Erythroblast (primary cell): ENCODE data around the gene HOXA2.

ENCODE experiments used
- DNase-seq, 2 experiments: peaks; one replicate each; lab custom pipeline; 2025; lab: John Stamatoyannopoulos, UW
- GATA1 ChIP-seq: IDR thresholded peaks from 2 replicates; pipeline ENCODE4 v1.6.1; 2011; ENCODE audit warnings: low read depth, mild to moderate bottlenecking, control low read depth, low read length, moderate library complexity
- POLR2A ChIP-seq: IDR thresholded peaks from 2 replicates; pipeline ENCODE4 v1.6.1; 2011; ENCODE audit warnings: mild to moderate bottlenecking, low read length

The HOXA2 gene

GRCh38 chr7:27091941-27092818 is 10.3 kb downstream of the HOXA2 start:
- no peak for DNase-seq
- no peak for TF ChIP-seq POLR2A
- no peak for TF ChIP-seq GATA1

GRCh38 chr7:27091105-27091504 is 11.4 kb downstream of the HOXA2 start:
- DNase-seq = no peak
- TF ChIP-seq GATA1 = no peak
- no peak for TF ChIP-seq POLR2A

GRCh38 chr7:27088002-27088922 is 14.2 kb downstream of the HOXA2 start:
- TF ChIP-seq POLR2A (no peak), GATA1 (no peak)
- no peak for DNase-seq

GRCh38 chr7:27083646-27084045 is 18.8 kb downstream of the HOXA2 start:
- TF ChIP-seq GATA1 (no peak), POLR2A (no peak)
- DNase-seq = no peak

- TF ChIP-seq GATA1 (no peak), POLR2A (no peak)
- DNase-seq = no peak
Observed at GRCh38 chr7:27082171-27082570, 20.3 kb downstream of the HOXA2 start.

GRCh38 chr7:27080844-27081436 is 21.5 kb downstream of the HOXA2 start:
- TF ChIP-seq POLR2A = no peak
- TF ChIP-seq GATA1 = no peak
- DNase-seq = peak; percentile 28 to 58

DNA sequence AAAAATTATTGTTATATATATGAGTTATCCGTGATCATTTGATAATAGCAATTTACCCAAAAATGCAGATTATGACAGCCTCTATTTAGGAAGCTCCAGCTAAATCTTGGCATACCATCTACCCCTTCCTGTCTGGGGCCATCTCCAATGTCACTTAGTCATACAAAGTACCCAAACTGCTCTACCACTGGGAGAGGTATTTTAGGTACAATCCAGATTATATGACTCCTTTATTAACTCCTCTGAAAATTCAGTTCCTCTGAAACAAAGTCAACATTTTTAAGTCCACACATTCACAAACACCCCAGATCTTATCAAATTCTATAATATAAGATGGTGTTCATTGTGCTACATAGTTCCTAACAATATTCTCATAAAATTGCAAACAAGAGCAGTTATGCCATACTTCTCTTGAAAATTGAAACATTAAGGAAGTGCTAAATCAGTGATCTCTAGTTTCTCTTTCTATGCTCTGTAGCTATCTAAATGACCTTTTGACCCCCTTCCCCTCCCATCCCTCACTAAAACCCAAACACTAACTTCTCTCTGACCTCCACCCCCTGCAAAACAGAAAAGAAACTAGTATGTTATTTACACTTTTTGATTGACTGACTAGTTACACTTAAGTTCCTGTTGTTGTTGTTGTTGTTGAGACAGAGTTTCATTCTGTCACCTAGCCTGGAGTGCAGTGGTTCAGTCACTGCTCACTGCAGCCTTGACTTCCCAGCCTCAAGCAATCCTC is 23.1 kb downstream of the HOXA2 start:
- TF ChIP-seq POLR2A (no peak), GATA1 (no peak)
- DNase-seq = no peak

DNA sequence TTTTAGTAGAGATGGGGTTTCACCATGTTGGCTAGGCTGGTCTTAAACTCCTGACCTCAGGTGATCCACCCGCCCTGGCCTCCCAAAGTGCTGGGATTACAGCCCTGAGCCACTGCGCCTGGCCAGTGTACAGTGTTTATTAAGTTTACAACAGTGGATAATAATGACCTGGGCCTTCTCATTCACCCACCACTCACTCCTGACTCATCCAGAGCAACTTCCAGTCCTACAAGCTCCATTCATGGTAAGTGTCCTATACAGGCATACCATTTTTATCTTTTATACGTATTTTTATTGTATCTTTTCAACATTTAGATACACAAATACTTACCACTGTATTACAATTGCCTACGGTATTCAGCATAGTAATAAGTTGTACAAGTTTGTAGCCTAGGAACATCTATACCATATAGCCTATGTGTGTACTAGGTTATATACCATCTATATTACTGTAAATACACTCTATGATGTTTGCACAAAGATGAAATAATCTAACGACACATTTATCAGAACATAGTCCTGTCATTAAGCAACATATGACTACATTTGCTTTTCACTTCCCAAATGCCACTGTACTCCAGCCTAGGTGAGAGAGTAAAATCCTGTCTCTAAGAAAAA is 23.8 kb downstream of the HOXA2 start:
- no peak for DNase-seq
- TF ChIP-seq POLR2A = no peak
- TF ChIP-seq GATA1 = no peak

DNA sequence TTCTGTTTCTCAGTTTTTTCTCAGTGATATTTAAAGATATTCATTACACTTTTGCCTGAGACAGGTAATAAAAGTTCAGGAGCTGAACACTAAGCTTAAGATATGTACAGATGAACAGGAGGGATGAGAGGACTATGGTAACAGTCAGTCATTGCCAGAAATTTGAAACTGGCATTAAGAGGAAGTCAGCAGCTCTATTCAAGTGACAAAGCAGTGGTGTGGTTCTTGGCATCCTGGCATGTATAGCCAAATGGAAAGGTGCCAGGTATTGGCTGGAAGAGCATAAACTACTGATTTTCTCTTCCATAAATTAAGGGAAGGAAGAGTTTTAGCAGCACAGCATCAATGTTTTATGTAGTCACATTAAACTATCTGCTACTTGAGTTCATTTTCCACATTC is 29.4 kb downstream of the HOXA2 start:
- DNase-seq = no peak
- TF ChIP-seq POLR2A (no peak), GATA1 (no peak)

DNA sequence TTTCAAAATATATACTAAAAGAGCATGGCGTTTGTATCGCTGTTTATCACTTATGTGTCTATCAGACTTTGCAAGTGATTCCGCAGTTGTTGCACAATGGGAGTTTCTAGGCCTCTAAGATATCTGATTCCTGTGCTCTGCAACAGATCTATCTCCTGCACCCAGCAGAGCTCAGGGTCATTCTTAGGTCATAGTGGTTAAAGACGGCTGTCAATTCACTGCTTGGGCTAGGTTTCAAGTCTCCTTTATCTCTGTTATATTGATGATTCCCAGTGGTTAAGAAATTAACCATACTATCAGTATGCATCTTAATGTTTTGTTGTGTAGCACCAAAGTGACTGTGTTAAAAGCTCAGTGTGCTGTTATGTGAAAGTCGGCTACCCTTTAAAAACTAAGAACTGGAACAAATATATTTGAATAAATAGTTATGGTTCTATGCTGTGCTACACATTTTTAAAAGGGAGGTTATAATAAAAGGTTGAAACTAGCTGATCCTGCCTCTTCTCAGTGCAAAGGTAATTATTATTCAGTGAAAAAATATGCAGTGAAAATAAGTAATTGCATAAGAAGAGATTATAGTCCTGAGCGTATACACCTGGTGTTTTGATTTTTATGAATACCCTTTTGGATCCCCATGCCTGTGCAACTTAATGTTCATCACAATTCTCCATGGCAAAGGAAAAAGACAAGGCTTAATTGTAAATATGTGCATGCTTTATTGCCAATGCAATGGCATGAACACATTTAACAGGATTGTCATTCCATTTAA is 30.7 kb downstream of the HOXA2 start:
- no peak for TF ChIP-seq GATA1
- TF ChIP-seq POLR2A = no peak

GRCh38 chr7:27068259-27068658 is 34.2 kb downstream of the HOXA2 start:
- no peak for TF ChIP-seq GATA1
- no peak for TF ChIP-seq POLR2A
- no peak for DNase-seq

More for the DNA sequence above, 30.7 kb downstream of the HOXA2 start:
- DNase-seq = peak; percentile 46 to 81

DNA sequence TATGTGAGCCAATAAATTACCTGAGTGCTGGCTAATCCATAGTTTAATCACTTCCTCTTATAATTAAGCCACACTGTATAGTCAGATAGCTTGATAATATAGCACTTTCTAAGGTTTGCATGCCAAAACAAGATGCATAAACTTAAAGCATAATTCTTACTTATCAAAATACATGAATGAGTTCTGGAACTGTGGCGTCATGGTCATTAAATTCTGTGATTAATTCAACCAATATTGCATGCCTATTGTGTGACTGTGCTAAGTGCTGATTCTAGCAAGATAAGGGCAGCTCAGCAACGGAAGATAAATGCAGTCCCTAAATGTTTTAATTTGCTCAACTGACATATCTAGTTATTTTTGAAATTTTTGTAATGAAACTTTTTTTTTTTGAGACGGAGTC is 36.3 kb downstream of the HOXA2 start:
- no peak for TF ChIP-seq GATA1
- no peak for TF ChIP-seq POLR2A
- DNase-seq = no peak
